HepG2 (cell line): ENCODE results near the gene PTGDS. TPM values are rescaled to one million over a fixed set of nuclear protein-coding genes. Genes with fewer than 3 reads are reported as not detected.
A peak's percentile ranks its signal among the peaks of the same experiment; 100 is the strongest.

Experiments used
- ARHGAP35 ChIP-seq: sonication (generic); formaldehyde crosslinking; IDR thresholded peaks from 2 replicates; pipeline ENCODE4 v1.9.0; 2022; ENCODE audit warnings: mild to moderate bottlenecking, inconsistent platforms, moderate library complexity, missing genetic modification reagents, borderline replicate concordance
- DPF2 ChIP-seq: sonication (generic); formaldehyde crosslinking; IDR thresholded peaks from 2 replicates; pipeline ENCODE4 v1.4.0; 2020; ENCODE audit warnings: mild to moderate bottlenecking, low read depth, missing genetic modification reagents, borderline replicate concordance
- E2F1 ChIP-seq: sonication (generic); formaldehyde crosslinking; IDR thresholded peaks from 2 replicates; pipeline ENCODE4 v1.5.0; 2020; ENCODE audit warnings: missing genetic modification reagents
- HMGA1 ChIP-seq: sonication (generic); formaldehyde crosslinking; conservative IDR thresholded peaks from 2 replicates; pipeline ENCODE4 v1.4.0; 2020; ENCODE audit warnings: missing genetic modification reagents
- HOXA7 ChIP-seq: sonication (generic); formaldehyde crosslinking; IDR thresholded peaks from 2 replicates; pipeline ENCODE4 v1.8.1; 2022; ENCODE audit warnings: mild to moderate bottlenecking, missing genetic modification reagents, moderate library complexity
- KDM1A ChIP-seq: IDR thresholded peaks from 2 replicates; pipeline ENCODE4 v1.6.1; 2016; ENCODE audit warnings: missing compliant biosample characterization
- MAFF ChIP-seq: IDR thresholded peaks from 2 replicates; pipeline ENCODE4 v1.6.1; 2011; ENCODE audit warnings: low read depth, low read length, improper control_type of control experiment
- MTA1 ChIP-seq: sonication (generic); formaldehyde crosslinking; IDR thresholded peaks from 2 replicates; pipeline ENCODE4 v1.4.0; 2020; ENCODE audit warnings: missing genetic modification reagents, mild to moderate bottlenecking, borderline replicate concordance
- RBFOX2 ChIP-seq: fragments of 200-400 bp; formaldehyde crosslinking; IDR thresholded peaks from 2 replicates; pipeline ENCODE4 v1.6.1; 2017; ENCODE audit warnings: low read depth, mild to moderate bottlenecking, low read length
- RORA ChIP-seq: sonication (generic); formaldehyde crosslinking; IDR thresholded peaks from 2 replicates; pipeline ENCODE4 v1.5.0; 2020; ENCODE audit warnings: mild to moderate bottlenecking, missing genetic modification reagents, moderate library complexity
- SIX1 ChIP-seq: sonication (generic); formaldehyde crosslinking; IDR thresholded peaks from 2 replicates; pipeline ENCODE4 v1.4.0; 2020; ENCODE audit warnings: missing genetic modification reagents, borderline replicate concordance
- SNAPC4 ChIP-seq: sonication (generic); formaldehyde crosslinking; IDR thresholded peaks from 2 replicates; pipeline ENCODE4 v1.4.0; 2020; ENCODE audit warnings: mild to moderate bottlenecking, missing genetic modification reagents
- TEF ChIP-seq: sonication (generic); formaldehyde crosslinking; IDR thresholded peaks from 2 replicates; pipeline ENCODE4 v1.5.0; 2020; ENCODE audit warnings: missing genetic modification reagents
- ZBTB39 ChIP-seq: sonication (generic); formaldehyde crosslinking; IDR thresholded peaks from 2 replicates; pipeline ENCODE4 v1.5.0; 2020; ENCODE audit warnings: missing genetic modification reagents
- ZKSCAN8 ChIP-seq: IDR thresholded peaks from 2 replicates; pipeline ENCODE4 v1.6.1; 2016; ENCODE audit warnings: borderline replicate concordance, missing genetic modification reagents, missing compliant biosample characterization
- ZMAT3 ChIP-seq: sonication (generic); formaldehyde crosslinking; conservative IDR thresholded peaks from 2 replicates; pipeline ENCODE4 v1.7.0; 2021; ENCODE audit warnings: missing genetic modification reagents
- ZNF292 ChIP-seq: sonication (generic); formaldehyde crosslinking; IDR thresholded peaks from 2 replicates; pipeline ENCODE4 v1.8.1; 2022; ENCODE audit warnings: mild to moderate bottlenecking, low read depth, missing genetic modification reagents, borderline replicate concordance
- ZNF484 ChIP-seq: sonication (generic); formaldehyde crosslinking; IDR thresholded peaks from 2 replicates; pipeline ENCODE4 v1.5.1; 2020; ENCODE audit warnings: mild to moderate bottlenecking, low read depth, missing genetic modification reagents, borderline replicate concordance
- ZNF552 ChIP-seq: sonication (generic); formaldehyde crosslinking; IDR thresholded peaks from 2 replicates; pipeline ENCODE4 v1.9.0; 2022; ENCODE audit warnings: missing genetic modification reagents, mild to moderate bottlenecking, borderline replicate concordance
- ZNF576 ChIP-seq: sonication (generic); formaldehyde crosslinking; IDR thresholded peaks from 2 replicates; pipeline ENCODE4 v1.4.0; 2020; ENCODE audit warnings: mild to moderate bottlenecking, missing genetic modification reagents
- ZNF740 ChIP-seq: sonication (generic); formaldehyde crosslinking; IDR thresholded peaks from 2 replicates; pipeline ENCODE4 v1.4.0; 2020; ENCODE audit warnings: missing genetic modification reagents
- polyA plus RNA-seq, 8 experiments: library from polyadenylated mRNA; depleted of rRNA in 3 of 8; stranded (reverse) in 7 of 8; unstranded in 1 of 8; fragments of >200 nt; fragmentation: Illumina TruSeq in 4 of 8; extraction: Trizol in 4 of 8; gene quantifications; 2 replicates each; pipeline versions ENCODE4 v1.2.1 to v1.2.3, GENCODE V29; 2011 to 2016; ENCODE audit warnings: low read depth in 4 of 8, missing spikeins in 1 of 8, mixed read lengths in 1 of 8; ENCODE audit not compliant: insufficient read depth in 1 of 8
- total RNA-seq, 5 experiments: library from RNA; depleted of rRNA; stranded (reverse); fragments of >200 nt; fragmentation: Illumina TruSeq; extraction: Trizol; gene quantifications; 2 replicates each; pipeline ENCODE4 v1.2.3, GENCODE V29; 2016; ENCODE audit warnings: low read depth in 1 of 5

Gene PTGDS
- total and polyA plus RNA-seq, 2 of the 13 experiments (the other 11 are each of a cell fraction or from before 2014, with no cell fraction given), result 0.33 to 0.50 TPM

- TF ChIP-seq RORA (CRISPR knock-in tag), result no peak
- no peak for TF ChIP-seq ZNF484 (CRISPR knock-in tag)
- TF ChIP-seq ZNF552 (CRISPR knock-in tag), result no peak
- TF ChIP-seq HOXA7, result no peak
- TF ChIP-seq ARHGAP35 (CRISPR knock-in tag), result no peak
- TF ChIP-seq ZNF292 (CRISPR knock-in tag), result no peak
- no peak for TF ChIP-seq E2F1 (CRISPR knock-in tag)
- no peak for TF ChIP-seq ZNF576 (CRISPR knock-in tag)
- no peak for TF ChIP-seq TEF (CRISPR knock-in tag)
- TF ChIP-seq SNAPC4, result no peak
- 0 out of 2 replicates have a peak, but pooled peaks have one; percentile 34 for TF ChIP-seq MTA1 (CRISPR knock-in tag)
- TF ChIP-seq KDM1A (CRISPR knock-in tag), result no peak
- TF ChIP-seq ZKSCAN8 (CRISPR knock-in tag), result no peak
- TF ChIP-seq DPF2 (CRISPR knock-in tag), result peak; percentile 52
- no peak for TF ChIP-seq ZMAT3
- TF ChIP-seq ZNF740 (CRISPR knock-in tag), result no peak
- TF ChIP-seq SIX1 (CRISPR knock-in tag), result no peak
- no peak for TF ChIP-seq RBFOX2
- no peak for TF ChIP-seq HMGA1 (CRISPR knock-in tag)
- no peak for TF ChIP-seq MAFF
- TF ChIP-seq ZBTB39 (CRISPR knock-in tag), result no peak
Observed at GRCh38 chr9:136949239-136949816, 28.0 kb upstream of the PTGDS start (continued).
